Liver (tissue), 9 donors: ENCODE measurements around the gene PRICKLE3. TPM values are rescaled to one million over a fixed set of nuclear protein-coding genes. Genes with fewer than 3 reads are reported as not detected.

Experiments
- DNase-seq: peaks from one replicate; pipeline ENCODE4 v3.0.0-alpha.2; 2017; ENCODE audit warnings: low spot score
- H3K27ac ChIP-seq, 2 donors: one replicate each; pipeline ENCODE4 v1.7.0; 2013; ENCODE audit warnings: inconsistent platforms in 2 of 2, low read length in 2 of 2, control low read depth in 1 of 2, low read depth in 1 of 2, mild to moderate bottlenecking in 1 of 2
- H3K27me3 ChIP-seq, 4 donors: one replicate each; pipeline versions ENCODE4 v1.6.1 to v1.7.0; 2013; ENCODE audit warnings: low read length in 3 of 4, inconsistent platforms in 1 of 4, mild to moderate bottlenecking in 1 of 4, moderate library complexity in 1 of 4; ENCODE audit not compliant: control insufficient read depth in 4 of 4, insufficient read depth in 4 of 4
- H3K36me3 ChIP-seq, 4 donors: one replicate each; pipeline versions ENCODE4 v1.6.1 to v1.7.0; 2013; ENCODE audit warnings: low read length in 3 of 4, mild to moderate bottlenecking in 3 of 4, low read depth in 1 of 4, moderate library complexity in 1 of 4; ENCODE audit not compliant: control insufficient read depth in 4 of 4, insufficient read depth in 3 of 4
- H3K4me1 ChIP-seq, 4 donors: one replicate each; pipeline versions ENCODE4 v1.6.1 to v1.7.0; 2013; ENCODE audit warnings: low read length in 3 of 4, mild to moderate bottlenecking in 3 of 4, moderate library complexity in 1 of 4; ENCODE audit not compliant: control insufficient read depth in 4 of 4, insufficient read depth in 4 of 4
- H3K4me3 ChIP-seq, 3 donors: one replicate each; pipeline versions ENCODE4 v1.6.1 to v1.7.0; 2013; ENCODE audit warnings: low read length in 3 of 3, control low read depth in 1 of 3, low read depth in 1 of 3, mild to moderate bottlenecking in 1 of 3
- H3K9ac ChIP-seq, 2 donors: one replicate each; pipeline ENCODE4 v1.7.0; 2013; ENCODE audit warnings: low read length in 2 of 2, mild to moderate bottlenecking in 2 of 2, moderate library complexity in 2 of 2, control low read depth in 1 of 2, low read depth in 1 of 2
- H3K9me3 ChIP-seq, 4 donors: one replicate each; pipeline versions ENCODE4 v1.6.1 to v1.7.0; 2013; ENCODE audit warnings: low read length in 3 of 4; ENCODE audit not compliant: control insufficient read depth in 4 of 4
- ATF3 ChIP-seq: IDR thresholded peaks from 2 replicates; pipeline ENCODE4 v1.6.1; 2016; ENCODE audit warnings: antibody characterized with exemption
- CTCF ChIP-seq: fragments of 150-350 bp; IDR thresholded peaks from 2 replicates; pipeline ENCODE4 v1.5.1; 2017; ENCODE audit warnings: improper control_type of control experiment, low read depth, low read length; ENCODE audit not compliant: missing input control
- EGR1 ChIP-seq, 2 donors: IDR thresholded peaks; 2 replicates each; pipeline ENCODE4 v1.6.1; 2016 to 2018; ENCODE audit warnings: antibody characterized with exemption in 2 of 2, low read depth in 2 of 2
- FOXA1 ChIP-seq: IDR thresholded peaks from 2 replicates; pipeline ENCODE4 v1.6.1; 2016; ENCODE audit warnings: antibody characterized with exemption
- FOXA2 ChIP-seq: IDR thresholded peaks from 2 replicates; pipeline ENCODE4 v1.6.1; 2016; ENCODE audit warnings: antibody characterized with exemption
- HNF4A ChIP-seq, 2 donors: conservative IDR thresholded peaks; 2 replicates each; pipeline ENCODE4 v1.6.1; 2016; ENCODE audit warnings: antibody characterized with exemption in 2 of 2, mild to moderate bottlenecking in 2 of 2
- HNF4G ChIP-seq: IDR thresholded peaks from 2 replicates; pipeline ENCODE4 v1.6.1; 2016; ENCODE audit warnings: antibody characterized with exemption
- JUND ChIP-seq, 2 donors: IDR thresholded peaks; 2 replicates each; pipeline ENCODE4 v1.6.1; 2016; ENCODE audit warnings: antibody characterized with exemption in 2 of 2
- NR2F2 ChIP-seq: IDR thresholded peaks from 2 replicates; pipeline ENCODE4 v1.6.1; 2016; ENCODE audit warnings: antibody characterized with exemption
- RAD21 ChIP-seq, 2 donors: IDR thresholded peaks; 2 replicates each; pipeline ENCODE4 v1.6.1; 2016; ENCODE audit warnings: antibody characterized with exemption in 2 of 2, mild to moderate bottlenecking in 2 of 2
- REST ChIP-seq: IDR thresholded peaks from 2 replicates; pipeline ENCODE4 v1.6.1; 2016; ENCODE audit warnings: antibody characterized with exemption, mild to moderate bottlenecking
- SP1 ChIP-seq: IDR thresholded peaks from 2 replicates; pipeline ENCODE4 v1.6.1; 2018; ENCODE audit warnings: antibody characterized with exemption, mild to moderate bottlenecking
- TAF1 ChIP-seq: conservative IDR thresholded peaks from 2 replicates; pipeline ENCODE4 v1.6.1; 2016; ENCODE audit warnings: antibody characterized with exemption, mild to moderate bottlenecking
- YY1 ChIP-seq: IDR thresholded peaks from 2 replicates; pipeline ENCODE4 v1.6.1; 2016; ENCODE audit warnings: antibody characterized with exemption, mild to moderate bottlenecking
- WGBS: extraction: QIAGEN DNeasy Blood & Tissue Kit; methylation state at CpG from one replicate; pipeline ENCODE4 v1.1.7; 2013; 5-methylcytosine and 5-hydroxymethylcytosine counted together
- polyA plus RNA-seq, 2 donors: library from polyadenylated mRNA; stranded (reverse) in 1 of 2; unstranded in 1 of 2; fragments of 200-250 nt in 1 of 2; fragments of >200 nt in 1 of 2; fragmentation: Nextera tagmentation in 1 of 2; extraction: Ambion mirVana in 1 of 2; gene quantifications; one replicate each; pipeline versions ENCODE4 v1.2.1 to v1.2.3, GENCODE V29; 2013 to 2015
- total RNA-seq, 2 donors: library from RNA; depleted of rRNA; stranded (reverse); fragments of >200 nt; gene quantifications; one replicate each; pipeline ENCODE4 v1.2.3, GENCODE V29; 2014
- TF ChIP-seq, protein P1 (sequence below): IDR thresholded peaks from 2 replicates; pipeline ENCODE4 v1.6.1; 2016; ENCODE audit warnings: antibody characterized with exemption
- donor health status: healthy.
- donor health status: healthy.
- donor health status: healthy.
- donor health status: healthy.
- donor health status: healthy.

Gene PRICKLE3
- total and polyA plus RNA-seq, 4 donors: 2.1 to 6.5 (median 2.9) TPM

- no peak overlapping the region for H3K27ac ChIP-seq
- 94% methylated on average over 18 of the region's 18 CpGs for WGBS
Observed at GRCh38 chrX:49183701-49184281, 2.4 kb downstream of the PRICKLE3 start.

DNA sequence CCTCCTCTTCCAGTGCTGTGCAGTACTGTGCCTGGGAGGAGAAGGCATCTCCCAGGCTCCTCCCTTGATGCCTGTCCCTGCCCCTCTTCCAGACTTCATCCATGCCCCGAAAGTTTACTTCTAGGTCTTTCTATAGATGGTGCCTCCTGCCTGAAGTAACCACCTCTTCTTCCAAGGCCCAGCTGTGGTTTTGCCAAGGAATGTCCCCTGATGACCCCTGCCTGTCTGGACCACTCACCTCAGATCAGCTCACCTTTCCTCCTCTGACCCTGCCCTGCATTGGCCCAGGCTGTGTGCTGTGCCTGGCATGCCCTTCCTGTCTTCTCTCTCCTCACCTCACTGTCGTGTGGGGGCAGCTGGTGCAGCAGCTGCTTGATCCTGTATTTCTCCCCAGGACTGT lies 6.8 kb downstream of the PRICKLE3 start:
- H3K9me3 ChIP-seq: no peaks in the 10 kb centered on the region
- H3K36me3 ChIP-seq: peaks cover 0 to 24% (median 2%) of the 10 kb centered on the region in 4 donors
- H3K4me1 ChIP-seq: no peaks in the 10 kb centered on the region
- H3K27me3 ChIP-seq: no peaks in the 10 kb centered on the region
- no peak overlapping the region for H3K9ac ChIP-seq
- TF ChIP-seq CTCF (no peak), NR2F2 (no peak), FOXA2 (no peak), JUND (IDR thresholded peaks at IDR 0.05) (no peak), EGR1 (IDR thresholded peaks at IDR 0.05; ENCODE audit: low read depth in 2 of 2) (no peak), YY1 (no peak), HNF4A (conservative IDR thresholded peaks at IDR 0.05) (no peak), RAD21 (IDR thresholded peaks at IDR 0.05) (no peak), HNF4G (no peak), REST (no peak)
- 91% methylated on average over 2 of the region's 2 CpGs for WGBS
- DNase-seq: no peak
- no peak overlapping the region for H3K27ac ChIP-seq
- no peak overlapping the region for H3K4me3 ChIP-seq

More at GRCh38 chrX:49183701-49184281, 2.4 kb downstream of the PRICKLE3 start:
- TF ChIP-seq HNF4A (conservative IDR thresholded peaks at IDR 0.05): no peak
- Histone ChIP-seq H3K4me1 (peaks cover 2 to 4% (median 3%) of the 10 kb centered on the region in 4 donors), H3K9ac (no peak overlapping the region), H3K9me3 (no peaks in the 10 kb centered on the region), H3K27me3 (no peaks in the 10 kb centered on the region), H3K4me3 (no peak overlapping the region), H3K36me3 (peaks cover 0 to 18% (median 0%) of the 10 kb centered on the region in 4 donors)
- DNase-seq: no peak

DNA sequence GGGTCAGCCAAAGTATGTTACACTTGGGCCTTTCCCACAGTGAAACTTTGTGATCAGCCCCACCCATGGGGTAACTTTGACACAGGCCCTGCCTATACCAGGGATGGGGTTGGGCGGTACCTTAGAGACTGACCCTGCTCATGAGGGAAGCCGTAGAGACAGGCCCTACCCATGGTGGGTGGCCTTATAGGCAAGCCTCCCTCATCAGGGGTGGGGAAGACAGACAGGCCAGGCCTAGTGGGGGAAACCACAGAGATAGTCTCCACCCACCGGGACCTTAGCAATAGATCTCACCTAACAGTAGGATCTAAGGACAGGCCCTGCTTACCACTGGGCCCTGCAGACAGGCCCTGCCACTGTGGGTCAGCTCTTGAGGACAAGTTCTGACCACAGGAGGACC lies 7.6 kb downstream of the PRICKLE3 start:
- H3K9ac ChIP-seq: no peak overlapping the region
- no peak overlapping the region for H3K4me3 ChIP-seq
- H3K9me3 ChIP-seq: no peaks in the 10 kb centered on the region
- H3K27ac ChIP-seq: no peak overlapping the region
- H3K27me3 ChIP-seq: no peaks in the 10 kb centered on the region
- no peaks in the 10 kb centered on the region for H3K4me1 ChIP-seq
- peaks cover 0 to 24% (median 2%) of the 10 kb centered on the region in 4 donors for H3K36me3 ChIP-seq
- WGBS: 94% methylated on average over 3 of the region's 3 CpGs
- no peak for DNase-seq
- TF ChIP-seq JUND (IDR thresholded peaks at IDR 0.05): no peak
- TF ChIP-seq REST: no peak
- TF ChIP-seq SP1: no peak
- no peak for TF ChIP-seq YY1
- no peak for TF ChIP-seq ATF3
- no peak for TF ChIP-seq CTCF
- TF ChIP-seq TAF1: no peak
- no peak for TF ChIP-seq HNF4A (conservative IDR thresholded peaks at IDR 0.05)
- TF ChIP-seq FOXA2: no peak
- no peak for TF ChIP-seq RAD21 (IDR thresholded peaks at IDR 0.05)
- TF ChIP-seq, protein P1, sequence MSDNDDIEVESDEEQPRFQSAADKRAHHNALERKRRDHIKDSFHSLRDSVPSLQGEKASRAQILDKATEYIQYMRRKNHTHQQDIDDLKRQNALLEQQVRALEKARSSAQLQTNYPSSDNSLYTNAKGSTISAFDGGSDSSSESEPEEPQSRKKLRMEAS: no peak
- TF ChIP-seq FOXA1: no peak
- no peak for TF ChIP-seq HNF4G
